GM13977 (cell line): Measurements from ENCODE around the gene NSUN2.

ENCODE experiments used
- DNase-seq: peaks from one replicate; pipeline ENCODE4 v3.0.0; 2012; ENCODE audit warnings: low spot score
- in situ Hi-C: fragments of 300-500 bp; cut with MboI; formaldehyde crosslinking; loops from one replicate; pipeline ENCODE4 v1.12.0; 2022; ENCODE audit warnings: low sequenced_read_pairs, low pct_unique_long_range_greater_than_20kb, mixed read lengths, inconsistent platforms; ENCODE audit not compliant: unreplicated experiment
- TF ChIP-seq, protein P1 (sequence below): IDR thresholded peaks from 2 replicates; pipeline ENCODE4 v1.5.1; 2012; ENCODE audit warnings: mild to moderate bottlenecking, control low read depth; ENCODE audit not compliant: insufficient read depth; ENCODE audit errors: extremely low read depth, missing control alignments

NSUN2 gene

DNA sequence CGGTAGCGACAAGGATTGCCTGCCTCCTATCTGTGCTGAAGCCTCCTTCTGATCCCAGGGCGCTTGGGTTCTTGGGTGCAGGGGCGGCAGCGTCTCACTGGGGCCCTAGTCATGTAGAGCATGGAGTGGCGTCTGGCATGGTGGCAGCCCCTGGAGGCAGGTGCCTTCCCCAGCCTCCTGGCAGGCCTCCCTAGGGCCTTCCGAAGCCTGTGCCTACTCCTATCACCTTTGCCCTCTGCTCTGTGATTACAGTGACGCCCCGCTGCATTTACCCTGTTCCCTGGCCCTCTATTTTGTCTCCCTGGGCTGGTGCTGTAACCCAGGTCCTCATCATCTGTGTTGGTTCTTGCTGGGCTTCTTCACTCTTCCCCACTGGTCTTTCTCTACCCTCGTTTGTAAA lies 4.2 kb upstream of the NSUN2 start:
- TF ChIP-seq, protein P1, sequence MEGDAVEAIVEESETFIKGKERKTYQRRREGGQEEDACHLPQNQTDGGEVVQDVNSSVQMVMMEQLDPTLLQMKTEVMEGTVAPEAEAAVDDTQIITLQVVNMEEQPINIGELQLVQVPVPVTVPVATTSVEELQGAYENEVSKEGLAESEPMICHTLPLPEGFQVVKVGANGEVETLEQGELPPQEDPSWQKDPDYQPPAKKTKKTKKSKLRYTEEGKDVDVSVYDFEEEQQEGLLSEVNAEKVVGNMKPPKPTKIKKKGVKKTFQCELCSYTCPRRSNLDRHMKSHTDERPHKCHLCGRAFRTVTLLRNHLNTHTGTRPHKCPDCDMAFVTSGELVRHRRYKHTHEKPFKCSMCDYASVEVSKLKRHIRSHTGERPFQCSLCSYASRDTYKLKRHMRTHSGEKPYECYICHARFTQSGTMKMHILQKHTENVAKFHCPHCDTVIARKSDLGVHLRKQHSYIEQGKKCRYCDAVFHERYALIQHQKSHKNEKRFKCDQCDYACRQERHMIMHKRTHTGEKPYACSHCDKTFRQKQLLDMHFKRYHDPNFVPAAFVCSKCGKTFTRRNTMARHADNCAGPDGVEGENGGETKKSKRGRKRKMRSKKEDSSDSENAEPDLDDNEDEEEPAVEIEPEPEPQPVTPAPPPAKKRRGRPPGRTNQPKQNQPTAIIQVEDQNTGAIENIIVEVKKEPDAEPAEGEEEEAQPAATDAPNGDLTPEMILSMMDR, result no peak
- in situ Hi-C loops, result loop anchor here (25.0 kb wide), 1 partner anchor 100 kb away; no protein-coding TSS in a partner anchor
- no peak for DNase-seq

- in situ Hi-C loops, result loop anchor here (25.0 kb wide), 1 partner anchor 101 kb away; no protein-coding TSS in a partner anchor
- no peak for DNase-seq
- TF ChIP-seq, protein P1, result no peak
Observed at GRCh38 chr5:6636293-6636692, 3.4 kb upstream of the NSUN2 start.

DNA sequence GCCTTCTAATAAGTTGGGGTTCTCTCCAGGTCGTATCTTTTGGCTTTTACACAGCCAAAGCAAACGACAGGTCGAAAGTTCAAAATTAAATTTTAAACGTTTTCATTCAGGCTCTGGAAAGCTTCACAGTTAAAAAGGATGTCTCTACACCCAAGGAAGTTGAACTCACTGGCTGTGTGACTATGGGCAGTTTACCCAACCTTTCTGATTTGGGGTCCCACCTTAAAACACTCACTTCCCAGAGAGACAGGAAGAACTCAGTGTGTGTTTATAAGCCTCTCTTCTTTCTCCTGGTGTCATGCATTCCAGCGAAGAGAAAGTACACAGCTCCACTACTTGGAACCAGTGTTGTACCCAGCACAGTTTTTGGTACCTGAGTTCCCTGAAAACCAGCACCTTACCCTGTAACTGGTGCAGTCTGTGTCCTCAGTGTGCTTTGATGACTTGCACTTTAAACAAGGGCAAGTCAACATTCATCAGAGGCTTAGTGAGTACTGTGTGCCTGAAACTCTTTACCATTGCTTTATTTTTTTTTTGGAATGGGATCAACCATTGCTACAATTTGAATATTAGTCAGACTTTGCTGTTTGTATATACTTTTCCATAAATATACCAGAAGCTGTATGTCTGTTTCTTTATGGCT lies 2.1 kb upstream of the NSUN2 start:
- in situ Hi-C loops, result loop anchor here (25.0 kb wide), 1 partner anchor 102 kb away; no protein-coding TSS in a partner anchor
- no peak for DNase-seq
- TF ChIP-seq, protein P1, result no peak

DNA sequence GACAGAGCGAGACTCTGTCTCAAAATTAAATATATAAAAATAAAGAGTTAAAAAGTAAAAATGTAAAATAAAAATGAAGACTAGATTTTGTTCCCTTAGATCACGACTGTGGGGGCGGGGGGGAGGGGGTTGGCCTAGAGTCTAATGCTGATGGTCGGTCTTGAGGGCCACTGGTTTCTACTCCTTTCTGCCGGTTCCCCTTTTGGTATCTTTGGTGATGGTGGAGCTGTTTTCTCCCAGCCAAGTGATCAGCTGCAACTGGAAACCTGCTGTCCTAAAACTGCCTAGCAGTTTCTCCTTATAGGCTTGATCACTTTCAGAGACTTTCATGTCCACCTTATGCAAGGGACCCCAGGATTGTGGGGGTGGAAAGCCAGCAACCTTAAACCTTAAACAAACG lies 1.5 kb upstream of the NSUN2 start:
- peak; percentile 57 for DNase-seq
- TF ChIP-seq, protein P1, result no peak
- in situ Hi-C loops, result loop anchor here (25.0 kb wide), 1 partner anchor 103 kb away; no protein-coding TSS in a partner anchor

GRCh38 chr5:6633469-6634245 lies 813 bp upstream of the NSUN2 start:
- TF ChIP-seq, protein P1, result no peak
- no peak for DNase-seq
- in situ Hi-C loops, result loop anchor here (25.0 kb wide), 1 partner anchor 104 kb away; no protein-coding TSS in a partner anchor

GRCh38 chr5:6632324-6632887 lies 438 bp downstream of the NSUN2 start:
- TF ChIP-seq, protein P1, result no peak
- DNase-seq, result no peak
- in situ Hi-C loops, result loop anchor here (25.0 kb wide), 1 partner anchor 105 kb away; no protein-coding TSS in a partner anchor
